ENCODE measurements around the gene C12orf43.
"Not testable (repeated sequence)": the region's sequence is repeated elsewhere in the genome, so short reads cannot be mapped to it uniquely, and the experiment has no call there.

C12orf43 gene

DNA sequence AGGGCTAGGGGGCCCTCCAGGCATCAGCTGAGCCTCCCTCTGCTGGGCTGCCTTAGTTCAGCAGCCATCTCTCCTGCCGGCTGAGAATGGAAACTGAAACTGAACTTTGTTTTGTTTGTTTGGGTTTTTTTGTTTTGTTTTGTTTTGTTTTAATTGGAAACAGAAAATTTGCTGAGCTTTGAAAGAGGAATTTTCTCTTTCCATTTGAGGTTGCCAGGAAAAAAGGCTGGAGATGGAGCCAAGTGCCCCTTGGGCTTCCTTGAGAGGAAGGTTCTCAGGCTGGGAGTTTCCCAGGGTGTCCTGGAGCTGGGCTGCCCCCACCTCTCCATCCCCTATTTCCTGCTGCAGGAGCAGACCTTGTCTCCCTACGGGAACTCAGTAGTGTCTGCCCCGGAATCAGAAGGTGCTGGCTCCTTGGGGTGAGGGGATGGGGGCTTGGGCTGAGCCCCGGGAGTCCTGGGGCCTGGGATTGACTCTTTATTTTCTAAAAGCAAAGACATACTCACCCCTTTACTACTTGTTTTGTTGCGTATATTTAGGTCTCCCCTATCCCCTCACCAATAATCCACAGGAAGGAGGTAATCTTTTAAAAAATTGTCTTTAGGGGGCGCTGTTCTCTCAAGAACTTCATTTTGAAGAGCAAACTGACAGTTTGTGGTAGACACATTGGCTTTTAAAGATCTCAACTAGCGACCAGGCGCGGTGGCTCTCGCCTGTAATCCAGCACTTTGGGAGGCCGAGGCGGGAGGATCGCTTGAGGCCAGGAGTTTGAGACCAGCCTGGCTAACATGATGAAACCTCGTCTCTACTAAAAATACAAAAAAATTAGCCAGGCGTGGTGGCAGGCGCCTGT lies 44.1 kb upstream of the C12orf43 start:
- peak; percentile 55 for DNase-seq (ENCODE audit: low read depth)
- TF ChIP-seq CTCF (IDR thresholded peaks at IDR 0.05; ENCODE audit: low read length, missing control alignments) = peak; percentile 47
- peak overlapping the region; percentile 15 for H3K4me3 ChIP-seq (replicated peaks; ENCODE audit: low read depth, low read length)

- TF ChIP-seq CTCF (IDR thresholded peaks at IDR 0.05; ENCODE audit: low read length, missing control alignments) = no peak
- no peak overlapping the region for H3K4me3 ChIP-seq (replicated peaks; ENCODE audit: low read depth, low read length)
- no peak for DNase-seq (ENCODE audit: low read depth)
Observed at GRCh38 chr12:121059031-121059898, 43.0 kb upstream of the C12orf43 start.

GRCh38 chr12:121057794-121058193 lies 41.5 kb upstream of the C12orf43 start:
- no peak overlapping the region for H3K4me3 ChIP-seq (replicated peaks; ENCODE audit: low read depth, low read length)
- no peak for TF ChIP-seq CTCF (IDR thresholded peaks at IDR 0.05; ENCODE audit: low read length, missing control alignments)
- no peak for DNase-seq (ENCODE audit: low read depth)

DNA sequence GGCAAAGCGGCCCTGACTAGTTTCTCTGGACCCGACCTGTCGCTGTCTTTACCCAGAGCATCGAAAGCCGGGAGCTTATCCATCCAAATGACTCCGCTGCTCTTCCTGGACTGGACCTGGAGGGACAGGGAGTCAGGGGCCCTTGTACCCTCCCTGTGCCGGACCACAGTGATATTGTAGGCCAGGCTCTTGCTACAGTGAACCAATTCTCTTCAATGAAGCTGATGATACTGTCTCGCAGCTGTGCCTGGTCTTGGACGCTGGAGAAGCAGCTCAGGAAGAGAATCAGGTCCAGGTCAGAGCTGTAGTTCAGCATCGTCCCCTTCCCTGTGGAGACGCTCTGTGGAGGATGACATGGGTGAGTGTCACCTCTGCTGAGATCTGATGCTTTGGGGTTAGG lies 37.4 kb upstream of the C12orf43 start:
- TF ChIP-seq CTCF (IDR thresholded peaks at IDR 0.05; ENCODE audit: low read length, missing control alignments) = no peak
- DNase-seq (ENCODE audit: low read depth) = no peak
- no peak overlapping the region for H3K4me3 ChIP-seq (replicated peaks; ENCODE audit: low read depth, low read length)

DNA sequence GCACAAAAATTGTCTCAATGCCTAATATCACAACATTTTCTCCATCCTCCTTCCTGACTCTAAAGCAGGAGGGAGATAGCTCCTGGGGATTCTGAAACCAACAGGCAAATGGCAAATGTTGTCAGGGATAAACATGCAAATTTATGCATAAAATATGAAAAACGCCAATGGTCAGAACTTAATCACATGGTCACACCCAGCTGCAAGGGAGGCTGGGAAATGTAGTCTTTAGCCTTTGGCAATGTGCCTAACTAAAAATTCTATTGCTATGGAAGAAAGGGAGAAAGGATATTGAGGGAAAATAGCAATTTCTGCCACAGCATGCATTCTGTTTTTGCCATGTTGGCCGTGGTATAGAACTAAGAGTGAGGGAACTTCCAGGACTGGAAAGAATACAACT lies 34.4 kb upstream of the C12orf43 start:
- no peak for TF ChIP-seq CTCF (IDR thresholded peaks at IDR 0.05; ENCODE audit: low read length, missing control alignments)
- DNase-seq (ENCODE audit: low read depth) = no peak

GRCh38 chr12:121048442-121048841 lies 32.2 kb upstream of the C12orf43 start:
- no peak for TF ChIP-seq CTCF (IDR thresholded peaks at IDR 0.05; ENCODE audit: low read length, missing control alignments)
- no peak overlapping the region for H3K4me3 ChIP-seq (replicated peaks; ENCODE audit: low read depth, low read length)
- DNase-seq (ENCODE audit: low read depth) = no peak

More for the DNA sequence above, 34.4 kb upstream of the C12orf43 start:
- no peak overlapping the region for H3K4me3 ChIP-seq (replicated peaks; ENCODE audit: low read depth, low read length)

DNA sequence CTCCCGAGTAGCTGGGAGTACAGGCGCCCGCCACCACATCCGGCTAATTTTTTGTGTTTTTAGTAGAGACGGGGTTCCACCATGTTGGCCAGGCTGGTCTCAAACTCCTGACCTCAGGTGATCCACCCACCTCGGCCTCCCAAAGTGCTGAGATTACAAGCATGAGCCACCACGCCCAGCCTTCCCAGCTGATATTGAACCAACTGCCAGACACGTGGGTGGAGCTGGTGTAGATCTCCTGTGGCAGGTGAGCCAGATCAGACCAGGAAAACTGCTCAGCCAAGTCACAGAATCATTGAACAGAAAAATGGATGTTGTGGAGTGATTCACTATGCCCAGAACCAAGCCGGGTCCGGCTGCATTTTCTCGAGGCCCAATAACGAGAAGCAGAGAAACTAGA lies 31.1 kb upstream of the C12orf43 start:
- DNase-seq (ENCODE audit: low read depth); H3K4me3 ChIP-seq (replicated peaks; ENCODE audit: low read depth, low read length): not testable (repeated sequence)
